H1 (cell line): ENCODE results near the gene ATG9B. TPM values are rescaled to one million over a fixed set of nuclear protein-coding genes. Genes with fewer than 3 reads are reported as not detected.

Experiments
- ASH2L ChIP-seq: fragments of 200-600, 300-600 bp; sonication (generic); IDR thresholded peaks from one replicate; pipeline ENCODE4 v1.7.1; 2017; ENCODE audit warnings: low read length
- CEBPB ChIP-seq: IDR thresholded peaks from 2 replicates; pipeline ENCODE4 v1.6.1; 2012; ENCODE audit warnings: low read depth, low read length
- CHD2 ChIP-seq: IDR thresholded peaks from 2 replicates; pipeline ENCODE4 v1.6.1; 2012; ENCODE audit warnings: low read length, improper control_type of control experiment
- KDM4A ChIP-seq: IDR thresholded peaks from one replicate; pipeline ENCODE4 v1.7.1; 2012; ENCODE audit warnings: low read depth, mild to moderate bottlenecking, moderate library complexity, low read length, inconsistent platforms; ENCODE audit not compliant: severe bottlenecking
- RBBP5 ChIP-seq: IDR thresholded peaks from 2 replicates; pipeline ENCODE4 v1.7.1; 2012; ENCODE audit warnings: low read depth, mild to moderate bottlenecking, inconsistent platforms, low read length, moderate library complexity, borderline replicate concordance
- polyA plus RNA-seq, 7 experiments: library from polyadenylated mRNA; depleted of rRNA in 3 of 7; stranded (reverse) in 5 of 7; unstranded in 2 of 7; fragments of >200 nt in 5 of 7; fragments of 200-250 nt in 2 of 7; gene quantifications; 1 replicate in 5 of 7; 2 replicates in 1 of 7; 4 replicates in 1 of 7; pipeline versions ENCODE4 v1.2.1 to v1.2.3, GENCODE V29; 2011 to 2013; ENCODE audit warnings: missing spikeins in 2 of 7, mixed read lengths in 2 of 7
- total RNA-seq: library from RNA; stranded (reverse); fragmentation: NEBNext Ultra II Directional; extraction: Animal tissue kit (Norgen Biotek cat#: 25700); gene quantifications from 2 replicates; pipeline ENCODE4 v1.2.1, GENCODE V29; 2021

The ATG9B gene
- total and polyA plus RNA-seq, 2 of the 8 experiments (the other 6 are each of a cell fraction or from before 2014, with no cell fraction given), result 1.4 to 2.3 TPM

- TF ChIP-seq CEBPB, result no peak
- TF ChIP-seq ASH2L, result no peak
- no peak for TF ChIP-seq CHD2
- TF ChIP-seq KDM4A, result no peak
- TF ChIP-seq RBBP5, result no peak
Observed at GRCh38 chr7:150994141-150994837, 30.0 kb downstream of the ATG9B start (continued).
